DMS153 treated with DMSO at 0.1 percent for 48 hours (cell line): ENCODE data around the gene WDFY2.
"Not testable (repeated sequence)": the region's sequence is repeated elsewhere in the genome, so short reads cannot be mapped to it uniquely, and the experiment has no call there.

ENCODE experiments used
- DNase-seq: peaks from one replicate; lab custom pipeline; 2025; ENCODE audit not compliant: unreplicated experiment; lab: John Stamatoyannopoulos, UW

WDFY2 gene

GRCh38 chr13:51583875-51584730 lies at the start of gene WDFY2:
WDFY2 (plus strand) TSS chr13:51584462; CDS start chr13:51584688, 226 bp downstream.
- DNase-seq: peak; percentile 99

- DNase-seq: no peak
Observed at GRCh38 chr13:51538591-51539179, 45.6 kb upstream of the WDFY2 start.

- no peak for DNase-seq
Observed at GRCh38 chr13:51539887-51540286, 44.4 kb upstream of the WDFY2 start.

- no peak for DNase-seq
Observed at GRCh38 chr13:51541037-51541436, 43.2 kb upstream of the WDFY2 start.

DNA sequence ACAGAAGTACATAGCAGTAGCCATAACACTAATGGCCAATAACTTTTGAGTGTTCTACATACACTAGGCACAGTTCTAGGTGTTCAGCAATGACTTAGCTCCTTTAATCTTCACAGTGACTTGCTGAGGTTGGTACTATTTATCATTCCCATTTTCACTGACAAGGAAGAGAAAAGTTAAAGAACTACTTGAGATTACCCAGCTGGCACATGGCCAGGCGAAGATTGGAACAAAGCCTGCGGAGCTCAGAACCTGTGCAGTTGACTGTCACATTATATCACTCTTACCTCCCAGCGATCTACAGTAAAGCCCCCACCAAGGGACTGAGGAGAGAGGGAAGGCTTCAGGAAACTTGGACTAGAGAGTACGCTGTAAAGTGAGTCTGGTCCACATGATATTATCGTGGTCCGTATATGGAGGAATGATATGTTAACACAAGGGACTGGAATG lies 42.4 kb upstream of the WDFY2 start:
- no peak for DNase-seq

GRCh38 chr13:51542346-51543242 lies 41.7 kb upstream of the WDFY2 start:
- DNase-seq: no peak

DNA sequence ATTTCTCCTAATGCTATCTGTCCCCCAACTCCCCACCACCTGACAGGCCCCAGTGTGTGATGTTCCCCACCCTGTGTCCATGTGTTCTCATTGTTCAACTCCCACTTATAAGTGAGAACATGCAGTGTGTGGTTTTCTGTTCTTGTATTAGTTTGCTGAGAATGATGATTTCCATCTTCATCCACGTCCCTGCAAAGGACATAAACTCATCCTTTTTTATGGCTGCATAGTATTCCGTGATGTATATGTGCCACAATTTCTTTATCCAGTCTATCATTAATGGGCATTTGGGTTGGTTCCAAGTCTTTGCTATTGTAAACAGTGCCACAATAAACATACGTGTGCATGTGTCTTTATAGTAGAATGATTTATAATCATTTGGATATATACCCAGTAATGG lies 38.8 kb upstream of the WDFY2 start:
- not testable (repeated sequence) for DNase-seq

- no peak for DNase-seq
Observed at GRCh38 chr13:51547425-51548176, 36.7 kb upstream of the WDFY2 start.

GRCh38 chr13:51549050-51549449 lies 35.2 kb upstream of the WDFY2 start:
- DNase-seq: no peak

GRCh38 chr13:51549593-51549992 lies 34.7 kb upstream of the WDFY2 start:
- no peak for DNase-seq

DNA sequence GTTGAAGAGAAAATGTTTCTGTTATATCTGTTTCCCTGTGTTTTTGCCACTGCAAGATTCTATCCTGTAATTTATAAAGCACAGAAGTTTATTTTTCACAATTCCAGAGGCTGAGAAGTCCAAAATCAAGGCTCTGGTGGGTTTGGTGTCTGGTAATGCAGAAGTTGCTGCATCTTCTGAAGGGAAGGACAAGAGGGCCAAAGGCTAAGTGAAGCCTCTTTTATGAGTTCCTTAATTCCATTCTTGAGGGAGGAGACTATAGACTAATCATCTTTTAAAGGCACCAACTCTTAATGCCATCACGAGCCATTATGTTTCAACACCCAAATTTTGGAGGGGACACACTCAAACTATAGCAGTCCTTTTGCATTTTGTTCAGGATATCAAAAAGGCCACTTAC lies 34.1 kb upstream of the WDFY2 start:
- no peak for DNase-seq

DNA sequence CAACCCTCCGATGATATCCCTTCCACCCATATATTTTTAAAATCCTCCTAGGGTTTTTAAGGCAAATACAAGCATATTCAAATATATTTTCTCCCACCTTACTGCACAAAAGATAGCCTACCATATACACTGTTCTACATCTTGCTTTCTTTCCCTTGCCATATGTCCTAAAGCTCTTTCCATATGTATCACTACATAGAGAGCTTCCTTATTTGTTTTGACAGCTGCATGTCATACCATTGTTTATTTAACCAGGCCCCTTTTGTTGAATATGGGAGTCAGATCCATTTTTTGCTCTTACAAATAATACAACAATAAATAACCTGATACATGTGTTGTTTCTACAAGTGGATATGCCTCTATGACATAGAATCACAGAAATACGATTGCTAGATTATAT lies 32.8 kb upstream of the WDFY2 start:
- no peak for DNase-seq

- no peak for DNase-seq
Observed at GRCh38 chr13:51552027-51552426, 32.2 kb upstream of the WDFY2 start.

DNA sequence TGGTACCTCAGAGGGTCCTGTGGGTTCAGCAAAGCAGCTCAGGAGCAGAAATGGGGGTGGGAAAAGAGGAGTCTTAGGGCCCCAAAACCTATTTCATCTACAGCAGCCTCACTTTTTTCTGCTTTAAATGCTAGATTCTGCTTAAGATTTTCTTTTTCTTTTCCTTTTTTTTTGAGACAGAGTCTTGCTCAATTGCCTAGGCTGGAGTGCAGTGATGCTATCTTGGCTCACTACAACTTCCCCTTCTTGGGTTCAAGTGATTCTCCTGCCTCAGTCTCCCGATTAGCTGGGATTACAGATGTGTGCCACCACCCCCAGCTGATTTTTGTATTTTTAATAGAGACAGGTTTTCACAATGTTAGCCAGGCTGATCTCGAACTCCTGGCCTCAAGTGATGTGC lies 30.7 kb upstream of the WDFY2 start:
- no peak for DNase-seq

DNA sequence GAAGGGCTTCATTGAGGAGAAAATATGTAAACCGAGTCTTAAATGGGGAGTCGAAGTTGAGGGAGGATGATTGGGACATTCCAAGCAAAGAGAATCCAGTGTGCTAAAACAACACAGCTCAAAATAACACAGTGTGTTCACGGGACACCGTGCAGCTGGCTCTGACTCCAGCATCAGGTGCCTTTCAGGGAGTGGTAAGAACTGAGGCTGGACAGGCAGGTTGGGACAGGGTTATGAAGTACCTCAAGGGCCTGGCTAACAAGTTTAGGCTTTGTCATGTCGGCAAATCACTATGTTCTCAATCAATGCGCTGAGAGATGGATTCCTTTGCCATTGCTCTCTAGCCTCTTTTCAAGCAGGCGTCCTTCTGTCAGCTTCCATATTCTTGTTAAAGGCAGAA lies 27.5 kb upstream of the WDFY2 start:
- DNase-seq: no peak

GRCh38 chr13:51557438-51557837 lies 26.8 kb upstream of the WDFY2 start:
- DNase-seq: no peak

DNA sequence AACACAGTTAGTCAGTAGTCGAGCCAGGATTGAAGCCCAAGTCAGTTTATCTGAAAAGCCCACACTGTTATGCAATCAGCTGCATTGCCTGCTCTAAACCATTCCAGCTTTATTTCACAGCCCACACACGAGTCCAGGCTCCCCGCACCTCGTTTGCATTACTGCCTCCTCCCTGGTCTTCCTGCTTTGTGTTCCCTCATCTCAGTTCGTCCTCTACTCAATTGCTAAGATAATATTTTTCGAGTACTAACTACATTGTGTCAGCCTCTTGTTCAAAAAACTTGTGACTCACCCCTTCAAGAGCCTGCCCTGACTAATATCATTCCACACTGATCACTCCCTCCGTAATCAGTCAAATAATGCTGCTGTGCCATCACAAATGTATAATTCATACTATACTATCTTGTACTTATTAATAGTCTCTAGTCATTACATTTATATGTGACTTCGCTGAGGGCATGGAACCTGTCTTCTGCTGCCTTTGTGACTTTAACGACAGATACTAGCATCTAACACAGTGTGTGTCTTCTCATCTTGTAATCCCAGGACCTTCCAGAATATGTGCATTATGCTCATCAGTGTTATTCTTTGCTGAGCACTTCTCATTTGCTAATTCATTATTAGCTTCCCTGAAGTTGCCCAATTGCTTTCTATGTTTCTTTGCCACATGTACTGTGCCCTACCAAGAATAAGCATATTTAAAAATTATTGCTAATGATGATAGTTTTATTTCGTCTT lies 26.2 kb upstream of the WDFY2 start:
- no peak for DNase-seq

GRCh38 chr13:51559946-51560735 lies 24.1 kb upstream of the WDFY2 start:
- DNase-seq: no peak

- no peak for DNase-seq
Observed at GRCh38 chr13:51562011-51562671, 22.1 kb upstream of the WDFY2 start.
